ENCODE measurements around the gene NEIL3. TPM values are rescaled to one million over a fixed set of nuclear protein-coding genes. Genes with fewer than 3 reads are reported as not detected.

Gene NEIL3
- total RNA-seq, 1 experiment from 2014 or later, result 18.1 TPM

GRCh38 chr4:177405508-177405907, 95.8 kb downstream of the NEIL3 start:
- ChIA-PET RAD21 (ENCODE audit: low non-redundant PET in 1 of 2, low total read pairs in 2 of 2, uncharacterized antibody in 2 of 2, unreplicated experiment in 2 of 2) (no interaction called here), CTCF (no interaction called here), POLR2A (no interaction called here)
- Histone ChIP-seq H2AFZ (ENCODE audit: low read depth, low read length, poor library complexity, severe bottlenecking) (no peak overlapping the region), H3K4me1 (ENCODE audit: control insufficient read depth in 1 of 2, insufficient read depth in 2 of 2, low read length in 2 of 2) (no peaks in the 10 kb centered on the region), H3K36me3 (ENCODE audit: control insufficient read depth in 1 of 2, insufficient read depth in 2 of 2, low read length in 2 of 2) (no peaks in the 10 kb centered on the region), H3K4me2 (ENCODE audit: low read length) (no peak overlapping the region), H3K9ac (ENCODE audit: low read length) (no peak overlapping the region), H3K27ac (ENCODE audit: low read depth, low read length) (no peak overlapping the region), H3K4me3 (replicated peaks in 1 of 2; ENCODE audit: low read depth in 1 of 2, low read length in 2 of 2) (no peak overlapping the region), H3K9me3 (ENCODE audit: control insufficient read depth in 1 of 2, insufficient read depth in 1 of 2, low read depth in 1 of 2, low read length in 2 of 2) (no peaks in the 10 kb centered on the region), H3K27me3 (ENCODE audit: insufficient read depth, low read length) (no peaks in the 10 kb centered on the region), H3K79me2 (ENCODE audit: insufficient read depth, low read length) (no peaks in the 10 kb centered on the region), H4K20me1 (ENCODE audit: insufficient read depth) (no peaks in the 10 kb centered on the region), H3K9me2 (ENCODE audit: insufficient read depth) (no peaks in the 10 kb centered on the region)
- ATAC-seq (no peak), DNase-seq (ENCODE audit: low read depth, low spot score) (no peak)
- no TSS peak for BruUV-seq (replicated peaks)
- intact Hi-C loops (cut with micrococcal nuclease), result no loop called here
- no peak for TF ChIP-seq ZBTB33 (IDR thresholded peaks at IDR 0.05; ENCODE audit: extremely low read depth, insufficient replicate concordance, low read length)
- no peak for TF ChIP-seq CEBPB (IDR thresholded peaks at IDR 0.05; ENCODE audit: low read depth)
- no peak for TF ChIP-seq JUND (IDR thresholded peaks at IDR 0.05)
- no peak for TF ChIP-seq REST (IDR thresholded peaks at IDR 0.05; ENCODE audit: low read depth)

Measured in HCT116 (cell line).